ENCODE data around the gene SCN2B.

The SCN2B gene

GRCh38 chr11:118168751-118169150 is 7.7 kb downstream of the SCN2B start:
- Histone ChIP-seq H3K79me2 (ENCODE audit: insufficient read depth, low read depth) (no peaks in the 10 kb centered on the region), H4K20me1 (ENCODE audit: insufficient read depth) (no peaks in the 10 kb centered on the region), H3K4me1 (ENCODE audit: low read depth, poor library complexity, severe bottlenecking) (no peaks in the 10 kb centered on the region), H3K4me2 (no peak overlapping the region), H3K36me3 (ENCODE audit: insufficient read depth) (no peaks in the 10 kb centered on the region), H3K9ac (no peak overlapping the region), H3K27ac (no peak overlapping the region), H3K27me3 (ENCODE audit: insufficient read depth, low read depth) (no peaks in the 10 kb centered on the region; the same call in 1 of the 2 replicates), H2AFZ (ENCODE audit: low read depth) (no peak overlapping the region), H3K4me3 (IDR thresholded peaks at IDR 0.05; ENCODE audit: insufficient read depth, low read depth, low read length) (no peak overlapping the region)
- TF ChIP-seq CTCF (conservative IDR thresholded peaks at IDR 0.05; ENCODE audit: low read depth, low read length) = no peak

GRCh38 chr11:118168316-118168715 is 8.1 kb downstream of the SCN2B start:
- no peak for TF ChIP-seq CTCF (conservative IDR thresholded peaks at IDR 0.05; ENCODE audit: low read depth, low read length)
- Histone ChIP-seq H3K27me3 (ENCODE audit: insufficient read depth, low read depth) (no peaks in the 10 kb centered on the region; the same call in 1 of the 2 replicates), H4K20me1 (ENCODE audit: insufficient read depth) (no peaks in the 10 kb centered on the region), H3K4me3 (IDR thresholded peaks at IDR 0.05; ENCODE audit: insufficient read depth, low read depth, low read length) (no peak overlapping the region), H3K36me3 (ENCODE audit: insufficient read depth) (no peaks in the 10 kb centered on the region), H3K4me2 (no peak overlapping the region), H3K4me1 (ENCODE audit: low read depth, poor library complexity, severe bottlenecking) (no peaks in the 10 kb centered on the region), H3K79me2 (ENCODE audit: insufficient read depth, low read depth) (no peaks in the 10 kb centered on the region), H2AFZ (ENCODE audit: low read depth) (no peak overlapping the region), H3K27ac (no peak overlapping the region), H3K9ac (no peak overlapping the region)

GRCh38 chr11:118167906-118168305 is 8.5 kb downstream of the SCN2B start:
- no peaks in the 10 kb centered on the region for H3K4me1 ChIP-seq (ENCODE audit: low read depth, poor library complexity, severe bottlenecking)
- H3K4me2 ChIP-seq = no peak overlapping the region
- H3K27ac ChIP-seq = no peak overlapping the region
- H3K36me3 ChIP-seq (ENCODE audit: insufficient read depth) = no peaks in the 10 kb centered on the region
- no peak overlapping the region for H3K9ac ChIP-seq
- H3K4me3 ChIP-seq (IDR thresholded peaks at IDR 0.05; ENCODE audit: insufficient read depth, low read depth, low read length) = no peak overlapping the region
- TF ChIP-seq CTCF (conservative IDR thresholded peaks at IDR 0.05; ENCODE audit: low read depth, low read length) = no peak
- no peaks in the 10 kb centered on the region; the same call in 1 of the 2 replicates for H3K27me3 ChIP-seq (ENCODE audit: insufficient read depth, low read depth)
- H2AFZ ChIP-seq (ENCODE audit: low read depth) = no peak overlapping the region
- H3K79me2 ChIP-seq (ENCODE audit: insufficient read depth, low read depth) = no peaks in the 10 kb centered on the region
- H4K20me1 ChIP-seq (ENCODE audit: insufficient read depth) = no peaks in the 10 kb centered on the region

- no peaks in the 10 kb centered on the region; the same call in 1 of the 2 replicates for H3K27me3 ChIP-seq (ENCODE audit: insufficient read depth, low read depth)
- no peaks in the 10 kb centered on the region for H4K20me1 ChIP-seq (ENCODE audit: insufficient read depth)
- no peaks in the 10 kb centered on the region for H3K79me2 ChIP-seq (ENCODE audit: insufficient read depth, low read depth)
- no peak overlapping the region for H2AFZ ChIP-seq (ENCODE audit: low read depth)
- H3K9ac ChIP-seq = no peak overlapping the region
- no peak overlapping the region for H3K4me3 ChIP-seq (IDR thresholded peaks at IDR 0.05; ENCODE audit: insufficient read depth, low read depth, low read length)
- TF ChIP-seq CTCF (conservative IDR thresholded peaks at IDR 0.05; ENCODE audit: low read depth, low read length) = no peak
- H3K4me1 ChIP-seq (ENCODE audit: low read depth, poor library complexity, severe bottlenecking) = no peaks in the 10 kb centered on the region
- no peak overlapping the region for H3K27ac ChIP-seq
- H3K4me2 ChIP-seq = no peak overlapping the region
- H3K36me3 ChIP-seq (ENCODE audit: insufficient read depth) = no peaks in the 10 kb centered on the region
These were observed 9.2 kb downstream of the SCN2B start for GRCh38 chr11:118167253-118167652.
